Immature natural killer cell (primary cell): ENCODE measurements around the gene NIT2. TPM values are rescaled to one million over a fixed set of nuclear protein-coding genes. Genes with fewer than 3 reads are reported as not detected.

Experiments
- DNase-seq, 3 donors: peaks; one replicate each; pipeline ENCODE4 v3.0.0; 2022; ENCODE audit warnings: mixed read lengths in 1 of 3
- H3K27ac Mint-ChIP-seq, 6 donors: one replicate each; pipeline ENCODE4 v1.8.0; 2020; ENCODE audit warnings: mixed read lengths in 6 of 6, mild to moderate bottlenecking in 5 of 6, inconsistent platforms in 4 of 6, moderate library complexity in 3 of 6
- H3K27me3 Mint-ChIP-seq, 3 donors: one replicate each; pipeline ENCODE4 v1.8.0; 2020 to 2021; ENCODE audit warnings: low read depth in 3 of 3, mild to moderate bottlenecking in 3 of 3, mixed read lengths in 3 of 3, moderate library complexity in 3 of 3, inconsistent platforms in 1 of 3
- H3K36me3 Mint-ChIP-seq, 3 donors: one replicate each; pipeline ENCODE4 v1.8.0; 2020; ENCODE audit warnings: mixed read lengths in 3 of 3, inconsistent platforms in 2 of 3, mild to moderate bottlenecking in 2 of 3
- H3K4me1 Mint-ChIP-seq, 2 donors: one replicate each; pipeline ENCODE4 v1.8.0; 2020; ENCODE audit warnings: inconsistent platforms in 2 of 2, mild to moderate bottlenecking in 2 of 2, mixed read lengths in 2 of 2, moderate library complexity in 1 of 2
- H3K4me3 Mint-ChIP-seq, 5 donors: one replicate each; pipeline ENCODE4 v1.8.0; 2020; ENCODE audit warnings: mild to moderate bottlenecking in 5 of 5, mixed read lengths in 5 of 5, inconsistent platforms in 3 of 5, moderate library complexity in 3 of 5
- H3K9me3 Mint-ChIP-seq, 6 donors: one replicate each; pipeline ENCODE4 v1.8.0; 2020; ENCODE audit warnings: mild to moderate bottlenecking in 6 of 6, mixed read lengths in 6 of 6, inconsistent platforms in 4 of 6, moderate library complexity in 3 of 6
- polyA plus RNA-seq, 3 donors: library from polyadenylated mRNA; unstranded; fragments of 300-500 nt; fragmentation: Illumina TruSeq; gene quantifications; one replicate each; pipeline ENCODE4 v1.2.3, GENCODE V29; 2021

The NIT2 gene
- polyA plus RNA-seq, 3 donors from 2014 or later: 35.6 to 46.0 (median 41.7) TPM

- Mint-ChIP-seq H3K36me3 (peaks cover 6 to 12% (median 10%) of the 10 kb centered on the region in 3 donors), H3K27ac (no peak overlapping the region), H3K27me3 (peaks cover 2 to 3% (median 3%) of the 10 kb centered on the region in 3 donors), H3K4me1 (peaks cover 7 to 13% of the 10 kb centered on the region in 2 donors), H3K9me3 (peaks cover 2 to 11% (median 9%) of the 10 kb centered on the region in 6 donors), H3K4me3 (no peak overlapping the region)
- DNase-seq: no peak
Observed at GRCh38 chr3:100407164-100407563, 72.6 kb downstream of the NIT2 start.

- peaks cover 0 to 5% of the 10 kb centered on the region in 2 donors for H3K4me1 Mint-ChIP-seq
- peaks cover 2 to 3% (median 3%) of the 10 kb centered on the region in 3 donors for H3K27me3 Mint-ChIP-seq
- peaks cover 6 to 12% (median 10%) of the 10 kb centered on the region in 3 donors for H3K36me3 Mint-ChIP-seq
- H3K9me3 Mint-ChIP-seq: peaks cover 2 to 11% (median 9%) of the 10 kb centered on the region in 6 donors
- no peak for DNase-seq
- no peak overlapping the region for H3K27ac Mint-ChIP-seq
- H3K4me3 Mint-ChIP-seq: no peak overlapping the region
Observed at GRCh38 chr3:100407977-100408532, 73.5 kb downstream of the NIT2 start.

Other genes starting within 250 kb of the NIT2 start
- under 1 TPM in 1 of 3 donors, not detected in 2; 0.09 TPM for gene FILIP1L, start 220.3 kb upstream of the NIT2 start, polyA plus RNA-seq
- gene TBC1D23, start 73.8 kb upstream of the NIT2 start, polyA plus RNA-seq: 10 to 100 TPM; 13.7 to 23.4 (median 14.0) TPM
- gene TOMM70, start 66.3 kb downstream of the NIT2 start, polyA plus RNA-seq: 10 to 100 TPM; 10.0 to 15.4 (median 11.2) TPM
- gene LNP1, start 66.8 kb downstream of the NIT2 start, polyA plus RNA-seq: 1 to 10 TPM in 1 of 3 donors, under 1 TPM in 2; 0.47 to 1.7 (median 0.93) TPM
- under 1 TPM in 1 of 3 donors, not detected in 2; 0.29 TPM for gene TMEM45A, start 157.9 kb downstream of the NIT2 start, polyA plus RNA-seq